ENCODE measurements around the gene PIM3. TPM values are rescaled to one million over a fixed set of nuclear protein-coding genes. Genes with fewer than 3 reads are reported as not detected.

PIM3 gene
- total RNA-seq, 2 donors from 2014 or later: 227 to 241 TPM

DNA sequence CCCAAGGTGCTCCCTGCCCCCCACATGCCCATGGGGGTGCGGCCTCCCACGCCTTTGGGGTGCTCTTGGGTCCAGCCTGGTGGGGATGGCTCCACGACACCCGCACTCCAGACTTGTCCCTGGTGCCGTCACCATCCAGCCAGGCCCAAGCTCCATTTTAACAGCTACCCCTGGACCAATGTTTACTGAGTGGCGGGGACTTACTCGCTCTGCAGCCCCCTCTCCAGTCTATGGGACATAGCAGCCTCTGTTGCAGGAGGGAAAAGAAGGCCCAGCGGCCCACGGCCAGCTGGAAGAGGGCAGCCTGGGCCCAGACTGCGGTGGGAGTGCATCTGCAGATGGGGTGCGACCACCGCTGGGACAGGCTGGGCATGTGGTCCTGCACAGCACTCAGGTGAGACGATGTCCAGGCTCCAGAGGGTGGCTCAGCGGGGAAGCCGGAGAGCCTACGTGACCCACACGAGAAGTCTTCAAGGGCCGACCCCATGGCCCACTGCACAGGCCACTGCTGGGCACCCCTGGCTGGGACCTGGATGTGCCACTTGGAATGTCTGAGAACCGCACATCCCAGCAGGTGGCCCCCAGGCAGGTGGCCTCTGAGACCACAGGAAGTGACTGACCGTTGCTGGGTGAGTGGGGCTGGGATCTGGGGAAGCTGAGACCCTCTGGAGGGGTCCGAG, 33.9 kb downstream of the PIM3 start:
- DNase-seq: no peak
- ATAC-seq: no peak
- no peaks in the 10 kb centered on the region for H3K36me3 Mint-ChIP-seq (ENCODE audit: low read depth)
- H3K4me3 Mint-ChIP-seq: peak overlapping the region; percentile 36
- peaks cover 3% of the 10 kb centered on the region for H3K4me1 Mint-ChIP-seq
- no peaks in the 10 kb centered on the region for H3K9me3 ChIP-seq (ENCODE audit: control insufficient read depth, low read length, poor library complexity, severe bottlenecking)
- no peaks in the 10 kb centered on the region for H3K27me3 Mint-ChIP-seq
- no peak overlapping the region for H3K27ac Mint-ChIP-seq

- H3K9me3 ChIP-seq (ENCODE audit: control insufficient read depth, low read length, poor library complexity, severe bottlenecking): no peaks in the 10 kb centered on the region
- no peak for ATAC-seq
- H3K4me1 Mint-ChIP-seq: peaks cover 3% of the 10 kb centered on the region
- H3K27ac Mint-ChIP-seq: peak overlapping the region; percentile 24
- no peaks in the 10 kb centered on the region for H3K36me3 Mint-ChIP-seq (ENCODE audit: low read depth)
- no peaks in the 10 kb centered on the region for H3K27me3 Mint-ChIP-seq
- H3K4me3 Mint-ChIP-seq: peak overlapping the region; percentile 36
- no peak for DNase-seq
Measured at GRCh38 chr22:49995041-49995360, 34.4 kb downstream of the PIM3 start.

DNA sequence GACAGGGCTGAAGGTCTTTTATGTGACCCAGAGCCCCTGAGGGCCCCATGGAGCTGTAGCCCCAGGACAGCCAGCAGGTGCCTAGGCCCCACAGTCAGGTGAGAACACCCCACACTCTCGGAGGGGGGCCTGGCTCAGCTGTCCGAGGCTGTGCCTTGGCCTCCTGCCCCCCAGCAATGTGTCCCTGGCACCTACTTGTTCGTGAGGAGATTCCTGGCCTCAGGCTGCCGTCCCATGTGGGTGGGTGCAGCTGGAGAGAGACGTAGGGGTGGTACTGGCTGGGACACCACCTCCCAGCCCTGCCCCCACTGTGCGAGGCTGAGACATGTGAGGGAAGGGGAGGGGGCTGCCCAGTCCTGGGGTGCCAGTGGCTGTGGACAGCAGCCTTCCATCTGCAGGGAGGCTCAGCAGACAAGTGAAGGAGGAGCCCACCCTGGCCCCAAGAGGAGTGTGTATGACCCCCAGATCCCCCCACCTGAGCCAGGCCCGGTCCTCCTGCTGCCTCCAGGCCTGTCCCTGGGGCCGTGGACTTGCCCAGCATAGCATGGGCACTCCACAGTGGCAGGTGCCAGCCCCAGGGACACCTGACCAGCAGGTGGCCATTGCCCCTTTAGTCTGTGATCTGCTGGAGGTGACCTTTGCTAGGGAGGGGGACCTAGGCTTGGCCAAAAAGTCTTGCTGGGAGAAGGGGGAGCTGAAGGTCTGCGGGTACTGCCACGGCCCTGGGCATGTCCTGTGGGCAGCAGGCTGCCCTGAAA, 35.0 kb downstream of the PIM3 start:
- H3K27ac Mint-ChIP-seq: peak overlapping the region; percentile 24
- no peaks in the 10 kb centered on the region for H3K9me3 ChIP-seq (ENCODE audit: control insufficient read depth, low read length, poor library complexity, severe bottlenecking)
- H3K4me3 Mint-ChIP-seq: no peak overlapping the region
- DNase-seq (peak in 1 of 3 donors; percentile 6), ATAC-seq (no peak)
- H3K4me1 Mint-ChIP-seq: peaks cover 3% of the 10 kb centered on the region
- no peaks in the 10 kb centered on the region for H3K36me3 Mint-ChIP-seq (ENCODE audit: low read depth)
- H3K27me3 Mint-ChIP-seq: no peaks in the 10 kb centered on the region

DNA sequence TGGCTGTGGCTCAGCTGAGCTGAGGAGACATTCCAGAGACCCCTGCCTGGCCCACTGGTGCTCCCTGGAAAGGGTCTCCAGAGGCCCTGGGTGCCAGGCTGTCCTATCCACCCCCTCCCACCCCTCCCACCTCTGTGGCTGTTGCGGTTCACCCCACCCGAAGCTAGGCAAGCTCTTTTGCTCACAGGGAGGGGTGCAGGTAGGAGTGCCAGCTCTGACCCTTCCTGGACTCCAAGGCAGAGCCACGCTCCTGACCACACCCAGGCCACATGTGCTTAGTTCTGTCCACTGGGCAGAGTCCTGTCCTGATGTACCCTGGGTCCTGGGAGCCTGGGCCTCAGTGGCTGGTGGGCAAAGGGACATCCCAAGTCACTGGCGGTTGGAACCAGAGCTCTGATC, 35.5 kb downstream of the PIM3 start:
- peaks cover 4% of the 10 kb centered on the region for H3K27me3 Mint-ChIP-seq
- no peak for ATAC-seq
- H3K9me3 ChIP-seq (ENCODE audit: control insufficient read depth, low read length, poor library complexity, severe bottlenecking): no peaks in the 10 kb centered on the region
- H3K27ac Mint-ChIP-seq: no peak overlapping the region
- no peak for DNase-seq
- H3K36me3 Mint-ChIP-seq (ENCODE audit: low read depth): no peaks in the 10 kb centered on the region
- no peak overlapping the region for H3K4me3 Mint-ChIP-seq
- H3K4me1 Mint-ChIP-seq: peaks cover 3% of the 10 kb centered on the region

- DNase-seq: peak in 1 of 3 donors; percentile 8
Measured at GRCh38 chr22:49996518-49997250, 36.1 kb downstream of the PIM3 start.

DNA sequence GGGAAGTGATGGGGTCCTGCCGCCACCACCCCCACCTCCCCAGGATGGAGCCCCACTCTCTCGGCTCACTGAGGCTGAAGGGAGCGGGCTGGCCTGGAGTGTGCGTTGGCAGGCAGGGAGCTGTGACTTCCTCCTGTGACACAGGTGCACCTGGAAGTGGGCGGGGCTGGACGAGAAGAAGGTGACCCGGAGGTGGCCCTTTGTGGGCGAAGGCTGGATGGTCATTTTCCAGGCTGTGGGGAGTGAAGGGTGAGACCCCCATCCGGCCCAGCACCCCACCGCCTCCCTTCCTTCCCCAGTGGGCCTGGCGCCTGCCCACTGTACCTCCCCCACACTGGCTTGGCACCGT, 36.7 kb downstream of the PIM3 start:
- no peak for DNase-seq
- peaks cover 3% of the 10 kb centered on the region for H3K4me1 Mint-ChIP-seq
- no peak for ATAC-seq
- peaks cover 10% of the 10 kb centered on the region for H3K27me3 Mint-ChIP-seq
- no peak overlapping the region for H3K27ac Mint-ChIP-seq
- H3K9me3 ChIP-seq (ENCODE audit: control insufficient read depth, low read length, poor library complexity, severe bottlenecking): no peaks in the 10 kb centered on the region
- H3K36me3 Mint-ChIP-seq (ENCODE audit: low read depth): no peaks in the 10 kb centered on the region
- no peak overlapping the region for H3K4me3 Mint-ChIP-seq

More at GRCh38 chr22:49996518-49997250, 36.1 kb downstream of the PIM3 start:
- Mint-ChIP-seq H3K4me3 (no peak overlapping the region), H3K27ac (no peak overlapping the region), H3K27me3 (peaks cover 6% of the 10 kb centered on the region), H3K36me3 (ENCODE audit: low read depth) (no peaks in the 10 kb centered on the region), H3K4me1 (peaks cover 3% of the 10 kb centered on the region)
- H3K9me3 ChIP-seq (ENCODE audit: control insufficient read depth, low read length, poor library complexity, severe bottlenecking): no peaks in the 10 kb centered on the region
- ATAC-seq: no peak

GRCh38 chr22:49997932-49998717, 37.6 kb downstream of the PIM3 start:
- no peak for ATAC-seq
- no peak overlapping the region for H3K27ac Mint-ChIP-seq
- no peaks in the 10 kb centered on the region for H3K9me3 ChIP-seq (ENCODE audit: control insufficient read depth, low read length, poor library complexity, severe bottlenecking)

GRCh38 chr22:49998718-49999062, 38.1 kb downstream of the PIM3 start:
- no peak for ATAC-seq
- no peaks in the 10 kb centered on the region for H3K9me3 ChIP-seq (ENCODE audit: control insufficient read depth, low read length, poor library complexity, severe bottlenecking)
- no peak overlapping the region for H3K27ac Mint-ChIP-seq
- no peaks in the 10 kb centered on the region for H3K36me3 Mint-ChIP-seq (ENCODE audit: low read depth)
- peak in 1 of 3 donors; percentile 5 for DNase-seq
- H3K27me3 Mint-ChIP-seq: peaks cover 15% of the 10 kb centered on the region
- H3K4me1 Mint-ChIP-seq: no peaks in the 10 kb centered on the region
- H3K4me3 Mint-ChIP-seq: no peak overlapping the region

More at GRCh38 chr22:49997932-49998717, 37.6 kb downstream of the PIM3 start:
- no peak overlapping the region for H3K4me3 Mint-ChIP-seq
- H3K27me3 Mint-ChIP-seq: peaks cover 15% of the 10 kb centered on the region
- no peaks in the 10 kb centered on the region for H3K36me3 Mint-ChIP-seq (ENCODE audit: low read depth)
- DNase-seq: peak in 1 of 3 donors; percentile 7
- peaks cover 3% of the 10 kb centered on the region for H3K4me1 Mint-ChIP-seq

- Mint-ChIP-seq H3K27me3 (peaks cover 15% of the 10 kb centered on the region), H3K36me3 (ENCODE audit: low read depth) (no peaks in the 10 kb centered on the region), H3K4me3 (no peak overlapping the region), H3K4me1 (no peaks in the 10 kb centered on the region), H3K27ac (no peak overlapping the region)
- ATAC-seq (peak; percentile 72), DNase-seq (no peak)
- H3K9me3 ChIP-seq (ENCODE audit: control insufficient read depth, low read length, poor library complexity, severe bottlenecking): no peaks in the 10 kb centered on the region
Measured at GRCh38 chr22:49999063-49999945, 38.7 kb downstream of the PIM3 start.

DNA sequence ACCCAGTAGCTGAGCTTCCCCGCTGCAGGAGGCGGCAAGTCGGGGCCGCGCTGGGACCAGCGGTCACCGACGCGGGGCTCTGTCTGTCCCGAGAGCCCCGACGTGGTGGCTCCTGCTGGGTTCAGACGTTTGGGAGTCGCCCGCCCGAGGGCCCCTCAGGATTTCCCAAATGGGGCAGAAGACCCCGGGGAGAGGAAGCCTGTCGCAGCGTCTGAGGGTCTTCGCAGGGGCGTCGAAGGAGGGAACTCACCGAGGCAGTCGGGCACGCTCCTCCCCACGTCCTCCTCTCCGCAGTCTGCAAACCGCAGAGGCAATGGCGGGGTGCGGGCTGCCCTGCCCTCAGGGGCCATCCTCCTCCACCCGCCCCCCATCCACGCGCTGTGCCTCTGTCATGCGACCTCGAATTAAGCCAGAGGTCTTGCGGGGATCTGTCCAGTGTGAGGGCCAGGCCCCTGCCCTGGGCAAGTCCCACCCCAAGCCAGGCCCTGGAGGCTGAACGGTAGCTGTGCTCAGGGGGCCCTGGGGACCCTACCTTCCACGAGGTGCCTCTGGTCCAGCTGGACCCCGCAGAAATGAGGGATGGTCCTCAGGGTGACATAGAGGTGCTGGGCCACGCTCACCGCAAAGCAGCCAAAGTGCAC, 39.5 kb downstream of the PIM3 start:
- H3K9me3 ChIP-seq (ENCODE audit: control insufficient read depth, low read length, poor library complexity, severe bottlenecking): no peaks in the 10 kb centered on the region
- peaks cover 17% of the 10 kb centered on the region for H3K27me3 Mint-ChIP-seq
- H3K4me3 Mint-ChIP-seq: no peak overlapping the region
- no peaks in the 10 kb centered on the region for H3K36me3 Mint-ChIP-seq (ENCODE audit: low read depth)
- no peak for ATAC-seq
- peaks cover 1% of the 10 kb centered on the region for H3K4me1 Mint-ChIP-seq
- H3K27ac Mint-ChIP-seq: no peak overlapping the region
- no peak for DNase-seq

DNA sequence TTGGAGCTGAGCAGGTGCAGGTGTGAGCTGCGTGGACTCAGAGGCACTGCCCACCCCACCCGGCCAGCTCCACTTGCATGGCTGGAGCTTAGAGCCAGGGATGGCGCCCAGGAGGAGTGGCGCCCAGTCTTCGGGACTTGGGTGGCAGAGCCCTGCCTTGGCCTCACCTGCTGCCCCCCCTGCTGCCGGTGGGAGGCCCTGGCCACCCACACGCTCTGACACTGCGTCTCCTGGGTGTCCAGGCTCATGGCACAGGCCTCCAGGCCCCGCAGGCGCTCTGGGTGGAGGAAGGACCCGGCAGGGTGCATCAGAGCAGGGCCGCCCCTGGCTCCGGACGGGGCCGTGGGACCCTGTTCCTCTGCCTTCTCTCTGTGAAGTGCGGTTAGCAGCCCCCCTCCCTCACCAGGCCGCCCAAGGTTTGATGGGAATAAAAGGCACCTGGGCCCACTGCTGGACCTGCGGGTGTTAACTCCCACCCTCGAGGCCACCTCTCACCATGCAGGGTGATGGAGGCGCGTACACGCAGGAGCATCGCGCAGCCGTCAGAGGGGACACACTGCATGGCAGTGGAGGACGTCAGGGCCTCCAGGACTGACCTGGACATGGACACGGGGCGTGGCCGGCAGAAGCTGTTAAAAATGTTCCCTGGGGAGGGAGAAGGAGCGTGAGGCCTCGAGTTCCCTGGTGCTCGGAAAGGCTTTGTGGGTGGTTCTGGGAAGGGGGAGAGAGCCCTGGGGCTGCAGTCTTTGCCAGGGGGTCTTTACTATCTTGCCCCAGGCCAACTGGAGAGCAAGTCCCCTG, 40.2 kb downstream of the PIM3 start:
- peaks cover 3% of the 10 kb centered on the region for H3K4me1 Mint-ChIP-seq
- DNase-seq (peak in 1 of 3 donors; percentile 6), ATAC-seq (no peak)
- peaks cover 19% of the 10 kb centered on the region for H3K27me3 Mint-ChIP-seq
- H3K27ac Mint-ChIP-seq: no peak overlapping the region
- no peak overlapping the region for H3K4me3 Mint-ChIP-seq
- H3K9me3 ChIP-seq (ENCODE audit: control insufficient read depth, low read length, poor library complexity, severe bottlenecking): no peaks in the 10 kb centered on the region
- H3K36me3 Mint-ChIP-seq (ENCODE audit: low read depth): no peaks in the 10 kb centered on the region

Measured in T-helper 17 cell (primary cell).